Endothelial cell of umbilical vein (primary cell): ENCODE results near the gene CIDEB. TPM values are rescaled to one million over a fixed set of nuclear protein-coding genes. Genes with fewer than 3 reads are reported as not detected.

Source experiments
- BruUV-seq: library from RNA; stranded (reverse); fragments of 400-500 nt; replicated peaks from 2 replicates; lab custom pipeline; 2021; lab: Mats Ljungman, UMichigan
- CTCF ChIA-PET: fragments of 300-600, 350-600 bp; sonication (Branson Sonifier 250); formaldehyde crosslinking; loops from one replicate; lab custom pipeline; 2021; ENCODE audit warnings: antibody characterized with exemption, inconsistent platforms; lab: Charles Lee
- POLR2A ChIA-PET: fragments of 300-600, 350-600 bp; sonication (Branson Sonifier 250); formaldehyde crosslinking; loops from one replicate; lab custom pipeline; 2021; ENCODE audit warnings: antibody characterized with exemption, inconsistent platforms; lab: Charles Lee
- DNase-seq: peaks from one replicate; pipeline ENCODE4 v3.0.0-alpha.2; 2011; ENCODE audit warnings: low read depth, low spot score
- FAIRE-seq: peaks from 2 replicates; lab custom pipeline; 2011; peaks lifted over from hg19 to GRCh38; lab: Jason Lieb, UNC
- H2AFZ ChIP-seq: 2 replicates; pipeline ENCODE4 v1.6.0; 2012; ENCODE audit warnings: low read depth, low read length, control low read depth, inconsistent platforms
- H3K27ac ChIP-seq: 2 replicates; pipeline ENCODE4 v1.5.1; 2011; ENCODE audit warnings: low read depth, mild to moderate bottlenecking, control low read depth, low read length, moderate library complexity; ENCODE audit not compliant: insufficient read depth
- H3K27me3 ChIP-seq, 2 experiments: 2 replicates each; pipeline versions ENCODE4 v1.6.0 to v1.6.1; 2011; ENCODE audit warnings: low read length in 2 of 2, mixed read lengths in 1 of 2; ENCODE audit not compliant: control insufficient read depth in 2 of 2, insufficient read depth in 2 of 2
- H3K36me3 ChIP-seq, 2 experiments: 2 replicates in 1 of 2; 3 replicates in 1 of 2; pipeline ENCODE4 v1.5.1; 2011; ENCODE audit warnings: low read length in 2 of 2, mild to moderate bottlenecking in 1 of 2, moderate library complexity in 1 of 2; ENCODE audit not compliant: control insufficient read depth in 2 of 2, insufficient read depth in 2 of 2; ENCODE audit errors: extremely low read depth in 1 of 2
- H3K4me1 ChIP-seq: 3 replicates; pipeline ENCODE4 v1.5.1; 2011; ENCODE audit warnings: mild to moderate bottlenecking, low read length; ENCODE audit not compliant: control insufficient read depth, insufficient read depth; ENCODE audit errors: extremely low read depth
- H3K4me2 ChIP-seq: 2 replicates; pipeline ENCODE4 v1.6.1; 2011; ENCODE audit warnings: low read length, control low read depth, mixed read lengths; ENCODE audit not compliant: insufficient read depth
- H3K4me3 ChIP-seq, 3 experiments: fragments of 200-600 bp in 1 of 3; sonication (generic), shearing (Covaris generic) in 1 of 3; replicated peaks in 1 of 3; 2 replicates each; pipeline ENCODE4 v1.5.1; 2011 to 2016; ENCODE audit warnings: control low read depth in 3 of 3, low read length in 3 of 3, mild to moderate bottlenecking in 2 of 3, inconsistent platforms in 1 of 3, low read depth in 1 of 3, moderate library complexity in 1 of 3; ENCODE audit not compliant: insufficient read depth in 1 of 3
- H3K79me2 ChIP-seq: 2 replicates; pipeline ENCODE4 v1.6.0; 2012; ENCODE audit warnings: low read length, inconsistent platforms; ENCODE audit not compliant: control insufficient read depth, insufficient read depth
- H3K9ac ChIP-seq: replicated peaks from 2 replicates; pipeline ENCODE3; 2011; ENCODE audit warnings: low read length, control low read depth; ENCODE audit not compliant: insufficient read depth; ENCODE audit errors: extremely low read depth
- H3K9me1 ChIP-seq: replicated peaks from 3 replicates; pipeline ENCODE4 v1.6.0; 2011; ENCODE audit warnings: mild to moderate bottlenecking, low read length; ENCODE audit not compliant: control insufficient read depth, insufficient read depth; ENCODE audit errors: extremely low read depth
- H3K9me3 ChIP-seq: replicated peaks from 2 replicates; pipeline ENCODE4 v1.5.1; 2012; ENCODE audit warnings: low read length, inconsistent platforms; ENCODE audit not compliant: control insufficient read depth, insufficient read depth
- H4K20me1 ChIP-seq: replicated peaks from 2 replicates; pipeline ENCODE3; 2011; ENCODE audit warnings: mild to moderate bottlenecking, low read length; ENCODE audit not compliant: control insufficient read depth, insufficient read depth; ENCODE audit errors: extremely low read depth
- CTCF ChIP-seq, 2 donors: IDR thresholded peaks; 1 replicate in 1 of 2; 2 replicates in 1 of 2; pipeline ENCODE4 v1.5.1; 2011; ENCODE audit warnings: low read length in 2 of 2, mild to moderate bottlenecking in 2 of 2, moderate library complexity in 2 of 2, control low read depth in 1 of 2, inconsistent platforms in 1 of 2, low read depth in 1 of 2; ENCODE audit not compliant: insufficient read depth in 1 of 2; ENCODE audit errors: extremely low read depth in 1 of 2
- EZH2 ChIP-seq: IDR thresholded peaks from 2 replicates; pipeline ENCODE4 v1.6.1; 2012; ENCODE audit warnings: borderline replicate concordance, low read depth, mild to moderate bottlenecking, moderate library complexity, low read length, inconsistent platforms; ENCODE audit not compliant: severe bottlenecking
- FOS ChIP-seq: IDR thresholded peaks from 2 replicates; pipeline ENCODE4 v1.6.1; 2011; ENCODE audit warnings: mild to moderate bottlenecking, low read length, moderate library complexity, borderline replicate concordance; ENCODE audit not compliant: insufficient read depth
- GATA2 ChIP-seq: IDR thresholded peaks from 2 replicates; pipeline ENCODE4 v1.7.0; 2011; ENCODE audit warnings: low read depth, mild to moderate bottlenecking, moderate library complexity, mixed read lengths, low read length; ENCODE audit not compliant: insufficient read length, insufficient read depth
- JUN ChIP-seq: IDR thresholded peaks from 2 replicates; pipeline ENCODE4 v1.6.1; 2011; ENCODE audit warnings: borderline replicate concordance, low read depth; ENCODE audit not compliant: insufficient read length, insufficient read depth
- MYC ChIP-seq: IDR thresholded peaks from one replicate; pipeline ENCODE4 v1.6.1; 2011; ENCODE audit warnings: mild to moderate bottlenecking, low read depth, low read length
- POLR2A ChIP-seq: IDR thresholded peaks from 2 replicates; pipeline ENCODE4 v1.6.1; 2012; ENCODE audit warnings: low read depth, mild to moderate bottlenecking, control low read depth, low read length
- POLR2AphosphoS5 ChIP-seq: IDR thresholded peaks from 2 replicates; pipeline ENCODE4 v1.6.1; 2012; ENCODE audit warnings: low read depth, mild to moderate bottlenecking, control low read depth, low read length, moderate library complexity; ENCODE audit not compliant: insufficient read depth
- dilution Hi-C: fragments of 300-500 bp; cut with MboI; formaldehyde crosslinking; loops from one replicate; pipeline ENCODE4 v1.15.0; 2019; ENCODE audit warnings: low sequenced_read_pairs; ENCODE audit not compliant: extremely low pct_ligation_motif_present
- intact Hi-C: fragments of 100-400 bp; cut with micrococcal nuclease; formaldehyde crosslinking; loops from one replicate; pipeline ENCODE4 v1.10.0; 2022
- polyA plus RNA-seq, 4 experiments: library from polyadenylated mRNA; depleted of rRNA in 3 of 4; stranded (reverse) in 3 of 4; unstranded in 1 of 4; fragments of >200 nt; gene quantifications; 2 replicates each; pipeline versions ENCODE4 v1.2.1 to v1.2.3, GENCODE V29; 2011 to 2012; ENCODE audit warnings: missing spikeins in 1 of 4
- total RNA-seq: library from RNA; stranded (reverse); gene quantifications from 2 replicates; pipeline ENCODE4 v1.2.3, GENCODE V29; 2021

CIDEB gene
- total and polyA plus RNA-seq, 2 donors (not counting 3 experiments of a cell fraction or from before 2014, with no cell fraction given): 5.2 to 7.2 TPM

GRCh38 chr14:24258119-24258518 lies 49.7 kb downstream of the CIDEB start:
- Histone ChIP-seq H3K4me2 (no peak overlapping the region), H2AFZ (no peak overlapping the region), H3K27ac (no peak overlapping the region), H3K4me1 (no peaks in the 10 kb centered on the region), H3K27me3 (no peaks in the 10 kb centered on the region), H3K9me3 (no peaks in the 10 kb centered on the region), H3K4me3 (no peak overlapping the region), H3K9ac (no peak overlapping the region), H3K79me2 (no peaks in the 10 kb centered on the region), H4K20me1 (no peaks in the 10 kb centered on the region), H3K9me1 (no peaks in the 10 kb centered on the region), H3K36me3 (peaks cover 0 to 3% of the 10 kb centered on the region in 2 experiments)
- no peak for DNase-seq
- intact Hi-C loops (no loop called here), dilution Hi-C loops (no loop called here)
- TF ChIP-seq POLR2AphosphoS5 (no peak), MYC (no peak), CTCF (IDR thresholded peaks at IDR 0.05; ENCODE audit: extremely low read depth in 1 of 2, insufficient read depth in 1 of 2, low read depth in 1 of 2, low read length in 2 of 2) (no peak)
- CTCF ChIA-PET: interaction anchor here (0.8 to 1.6 kb wide), 3 partner anchors 15 to 50 kb away, joined by 3 to 4 read pairs (median 3); partner anchors contain the start of genes CIDEB and TINF2
- POLR2A ChIA-PET: no interaction called here
- no peak for FAIRE-seq
- BruUV-seq: no TSS peak

GRCh38 chr14:24256960-24257359 lies 50.8 kb downstream of the CIDEB start:
- H3K4me1 ChIP-seq: no peaks in the 10 kb centered on the region
- dilution Hi-C loops (no loop called here), intact Hi-C loops (no loop called here)
- no peaks in the 10 kb centered on the region for H3K27me3 ChIP-seq
- no peak overlapping the region for H3K27ac ChIP-seq
- H3K4me2 ChIP-seq: no peak overlapping the region
- no peaks in the 10 kb centered on the region for H3K9me1 ChIP-seq
- peaks cover 0 to 3% of the 10 kb centered on the region in 2 experiments for H3K36me3 ChIP-seq
- no TSS peak for BruUV-seq
- no peaks in the 10 kb centered on the region for H3K9me3 ChIP-seq
- ChIA-PET POLR2A (no interaction called here), CTCF (interaction anchor here (0.8 to 1.6 kb wide), 4 partner anchors 14 to 51 kb away, joined by 3 to 4 read pairs (median 4); partner anchors contain the start of genes CIDEB and RABGGTA)
- DNase-seq (no peak), FAIRE-seq (no peak)
- H3K9ac ChIP-seq: no peak overlapping the region
- H2AFZ ChIP-seq: no peak overlapping the region
- TF ChIP-seq FOS (no peak), POLR2A (no peak), POLR2AphosphoS5 (no peak), JUN (no peak), CTCF (IDR thresholded peaks at IDR 0.05; ENCODE audit: extremely low read depth in 1 of 2, insufficient read depth in 1 of 2, low read depth in 1 of 2, low read length in 2 of 2) (no peak), GATA2 (no peak), EZH2 (no peak), MYC (no peak)
- H3K79me2 ChIP-seq: no peaks in the 10 kb centered on the region
- H4K20me1 ChIP-seq: no peaks in the 10 kb centered on the region
- no peak overlapping the region for H3K4me3 ChIP-seq
